LNCaP clone FGC (cell line): ENCODE results near the gene PDGFC.
A peak's percentile ranks its signal among the peaks of the same experiment; 100 is the strongest.

ENCODE experiments used
- DNase-seq: peaks from one replicate; pipeline ENCODE4 v3.0.0-alpha.2; 2011; ENCODE audit warnings: low read depth
- H3K4me3 ChIP-seq: 2 replicates; pipeline ENCODE4 v1.5.1; 2011; ENCODE audit warnings: mild to moderate bottlenecking, low read depth, low read length, control low read depth
- CTCF ChIP-seq: IDR thresholded peaks from 2 replicates; pipeline ENCODE4 v1.5.1; 2012; ENCODE audit warnings: mild to moderate bottlenecking; ENCODE audit not compliant: control insufficient read depth, insufficient read depth; ENCODE audit errors: extremely low read depth

The PDGFC gene

DNA sequence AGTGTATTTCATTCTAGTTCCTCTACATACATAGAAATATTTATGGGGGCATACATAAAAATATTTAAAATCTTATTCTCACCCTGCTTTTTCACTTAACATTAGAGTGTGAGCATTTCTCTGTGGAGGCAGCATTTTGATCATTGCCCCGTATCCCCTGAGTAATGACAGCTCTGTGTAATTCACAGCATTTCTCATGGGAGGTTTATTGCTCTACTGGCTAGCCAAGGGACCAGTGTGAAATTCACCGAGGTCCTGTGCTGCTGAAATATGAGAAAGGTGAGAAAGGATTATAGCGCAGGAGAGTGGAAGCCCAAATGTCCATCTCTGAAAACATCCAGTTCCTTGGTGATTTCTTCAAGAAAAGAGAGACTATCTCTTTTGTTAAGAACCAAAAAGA lies 22.9 kb downstream of the PDGFC start:
- no peak for TF ChIP-seq CTCF
- no peak overlapping the region for H3K4me3 ChIP-seq
- no peak for DNase-seq

- H3K4me3 ChIP-seq, result no peak overlapping the region
- TF ChIP-seq CTCF, result no peak
- DNase-seq, result no peak
Observed at GRCh38 chr4:156948133-156948532, 23.5 kb downstream of the PDGFC start.

- no peak for DNase-seq
- TF ChIP-seq CTCF, result no peak
Observed at GRCh38 chr4:156946516-156947424, 24.8 kb downstream of the PDGFC start.

DNA sequence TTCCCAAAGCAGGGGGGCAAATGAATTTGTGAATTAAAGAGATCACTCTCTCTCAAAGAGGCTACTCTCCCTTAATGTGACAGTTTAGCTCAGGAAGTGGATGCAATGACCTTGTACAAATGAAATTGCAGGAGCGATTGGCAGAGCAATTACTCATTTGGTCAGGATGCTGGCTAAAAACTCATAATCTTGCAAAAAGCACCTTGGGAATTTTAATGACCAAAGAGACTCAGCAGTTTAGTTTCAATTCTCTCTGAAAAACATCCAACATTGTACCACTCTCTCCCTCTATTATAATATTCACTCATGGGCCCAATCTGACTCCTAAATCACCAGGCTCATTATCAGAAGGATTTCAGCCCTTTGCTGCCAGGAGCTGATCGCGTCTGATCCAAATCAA lies 26.1 kb downstream of the PDGFC start:
- H3K4me3 ChIP-seq, result no peak overlapping the region

More at GRCh38 chr4:156946516-156947424, 24.8 kb downstream of the PDGFC start:
- H3K4me3 ChIP-seq, result no peak overlapping the region

DNA sequence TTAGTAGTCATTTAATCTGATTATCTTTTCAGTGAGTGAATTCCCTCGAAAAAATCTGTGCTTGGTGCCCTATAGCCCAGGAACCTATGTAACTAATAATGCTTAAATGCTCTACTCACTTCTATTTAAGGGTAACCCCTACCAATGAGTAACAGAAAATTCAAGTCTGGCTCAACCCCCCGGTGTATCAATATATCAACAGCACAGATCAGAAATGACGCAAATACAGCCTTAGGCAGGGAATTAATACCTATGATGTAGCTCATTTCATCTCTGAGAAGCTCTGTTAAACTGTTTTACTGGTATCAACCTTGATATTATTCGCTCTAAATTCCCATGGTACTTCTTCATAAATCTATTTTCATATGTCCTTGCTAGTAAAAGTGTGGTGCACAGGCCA lies 28.6 kb downstream of the PDGFC start:
- no peak for TF ChIP-seq CTCF
- no peak overlapping the region for H3K4me3 ChIP-seq
- DNase-seq, result no peak

More for the DNA sequence above, 26.1 kb downstream of the PDGFC start:
- no peak for DNase-seq
- no peak for TF ChIP-seq CTCF

GRCh38 chr4:156941940-156942548 lies 29.6 kb downstream of the PDGFC start:
- peak; percentile 15 for DNase-seq
- no peak for TF ChIP-seq CTCF
- no peak overlapping the region for H3K4me3 ChIP-seq
